Keratinocyte (primary cell): Measurements from ENCODE around the gene TRMT10C. TPM values are rescaled to one million over a fixed set of nuclear protein-coding genes. Genes with fewer than 3 reads are reported as not detected.

Source experiments
- polyA plus RNA-seq, 5 experiments: library from polyadenylated mRNA; depleted of rRNA in 3 of 5; stranded (reverse) in 3 of 5; stranded (forward) in 1 of 5; unstranded in 1 of 5; fragments of >200 nt; gene quantifications; 1 replicate in 1 of 5; 2 replicates in 3 of 5; 3 replicates in 1 of 5; pipeline versions ENCODE4 v1.2.1 to v1.2.3, GENCODE V29; 2011 to 2012; ENCODE audit warnings: missing spikeins in 2 of 5, low read depth in 1 of 5, low replicate concordance in 1 of 5
- small RNA-seq, 3 experiments: library from RNA; depleted of rRNA; stranded (forward); fragments of <200 nt; gene quantifications; one replicate each; pipeline ENCODE3, GENCODE V24; 2012; ENCODE audit warnings: low read depth in 3 of 3, low replicate concordance in 1 of 3; ENCODE audit not compliant: insufficient read length in 3 of 3

TRMT10C gene
- polyA plus RNA-seq, 1 donor (not counting 4 experiments of a cell fraction or from before 2014, with no cell fraction given) = 35.5 TPM

Small RNAs within 50 kb of the gene (small RNA-seq; reads per million reads assigned to genes)
- 0 reads per million in 3 experiments for gene RNU6-1256P

Other genes with a start within 250 kb of the TRMT10C start
- 0.07 to 0.17 TPM (median 0.16 TPM) in 3 replicates for gene IMPG2, start 241.3 kb upstream of the TRMT10C start, polyA plus RNA-seq
- 2.7 to 7.4 TPM (median 5.2 TPM) in 3 replicates for gene SENP7, start 48.7 kb upstream of the TRMT10C start, polyA plus RNA-seq
- 37.9 to 97.8 TPM (median 73.0 TPM) in 3 replicates for gene PCNP, start 12.3 kb downstream of the TRMT10C start, polyA plus RNA-seq
- gene ZBTB11, start 115.3 kb downstream of the TRMT10C start, polyA plus RNA-seq = 10.4 to 19.7 TPM (median 13.8 TPM) in 3 replicates
- 787 to 1,581 TPM (median 1,426 TPM) in 3 replicates for gene RPL24, start 124.8 kb downstream of the TRMT10C start, polyA plus RNA-seq
- gene CEP97, start 162.7 kb downstream of the TRMT10C start, polyA plus RNA-seq = 1.6 to 3.6 TPM (median 2.6 TPM) in 3 replicates
- 15.8 to 19.9 TPM (median 16.8 TPM) in 3 replicates for gene NXPE3, start 217.3 kb downstream of the TRMT10C start, polyA plus RNA-seq